Skeletal muscle tissue (tissue), 4 donors: ENCODE measurements around the gene PCBP2. TPM values are rescaled to one million over a fixed set of nuclear protein-coding genes. Genes with fewer than 3 reads are reported as not detected.

ENCODE experiments used
- H3K27ac ChIP-seq: one replicate; pipeline ENCODE4 v1.7.0; 2013; ENCODE audit warnings: mild to moderate bottlenecking, low read depth, low read length, inconsistent platforms
- H3K27me3 ChIP-seq, 3 donors: one replicate each; pipeline ENCODE4 v1.7.0; 2013; ENCODE audit warnings: low read length in 3 of 3; ENCODE audit not compliant: control insufficient read depth in 3 of 3, insufficient read depth in 3 of 3
- H3K36me3 ChIP-seq, 3 donors: one replicate each; pipeline ENCODE4 v1.7.0; 2013; ENCODE audit warnings: low read length in 3 of 3; ENCODE audit not compliant: control insufficient read depth in 3 of 3, insufficient read depth in 3 of 3
- H3K4me1 ChIP-seq, 3 donors: one replicate each; pipeline ENCODE4 v1.7.0; 2013; ENCODE audit warnings: low read length in 3 of 3, mild to moderate bottlenecking in 3 of 3; ENCODE audit not compliant: control insufficient read depth in 3 of 3, insufficient read depth in 3 of 3
- H3K4me3 ChIP-seq, 3 donors: one replicate each; pipeline ENCODE4 v1.7.0; 2013; ENCODE audit warnings: low read length in 3 of 3
- H3K9ac ChIP-seq, 3 donors: one replicate each; pipeline ENCODE4 v1.7.0; 2013; ENCODE audit warnings: low read length in 3 of 3, mild to moderate bottlenecking in 3 of 3, moderate library complexity in 2 of 3, low read depth in 1 of 3
- H3K9me3 ChIP-seq, 3 donors: one replicate each; pipeline ENCODE4 v1.7.0; 2013; ENCODE audit warnings: low read length in 3 of 3; ENCODE audit not compliant: control insufficient read depth in 3 of 3
- total RNA-seq: library from RNA; depleted of rRNA; stranded (reverse); fragments of >200 nt; gene quantifications from one replicate; pipeline ENCODE4 v1.2.3, GENCODE V29; 2014
- donor health status: Osteomylitis.

PCBP2 gene
- total RNA-seq, 1 donor from 2014 or later, result 281 TPM

GRCh38 chr12:53499266-53500141, 47.6 kb downstream of the PCBP2 start, which contains the start of gene MAP3K12:
Gene MAP3K12, minus strand, starts transcription at chr12:53499458. Its CDS starts 12,067 bp downstream, at chr12:53487391.
- Histone ChIP-seq H3K27ac (peak within 1 kb of the TSS; percentile 97), H3K4me1 (peaks cover 37 to 47% (median 41%) of the 10 kb centered on the region in 3 donors), H3K27me3 (no peaks in the 10 kb centered on the region)

GRCh38 chr12:53500142-53500775, 48.4 kb downstream of the PCBP2 start:
- no peaks in the 10 kb centered on the region for H3K9me3 ChIP-seq
- peak overlapping the region; percentile 88 to 99 (median 94) for H3K9ac ChIP-seq
- peak overlapping the region; percentile 97 for H3K27ac ChIP-seq
- H3K36me3 ChIP-seq, result peaks cover 6 to 17% (median 9%) of the 10 kb centered on the region in 3 donors
- H3K4me1 ChIP-seq, result peaks cover 40 to 55% (median 41%) of the 10 kb centered on the region in 3 donors
- H3K27me3 ChIP-seq, result no peaks in the 10 kb centered on the region
- peak overlapping the region; percentile 86 to 96 (median 93) for H3K4me3 ChIP-seq

More at GRCh38 chr12:53499266-53500141, 47.6 kb downstream of the PCBP2 start, which contains the start of gene MAP3K12:
- Histone ChIP-seq H3K4me3 (peak within 1 kb of the TSS; percentile 86 to 96 (median 93)), H3K36me3 (peaks cover 3 to 11% (median 4%) of the 10 kb centered on the region in 3 donors), H3K9ac (peak within 1 kb of the TSS; percentile 88 to 99 (median 94)), H3K9me3 (no peaks in the 10 kb centered on the region)

GRCh38 chr12:53500776-53501614, 49.1 kb downstream of the PCBP2 start, which contains the start of gene TARBP2:
Gene TARBP2, plus strand, starts transcription at chr12:53501283. Its CDS starts 126 bp downstream, at chr12:53501409.
- peak within 1 kb of the TSS; percentile 97 for H3K27ac ChIP-seq
- H3K4me1 ChIP-seq, result peaks cover 38 to 58% (median 39%) of the 10 kb centered on the region in 3 donors
- H3K36me3 ChIP-seq, result peaks cover 10 to 24% (median 15%) of the 10 kb centered on the region in 3 donors
- H3K9ac ChIP-seq, result peak within 1 kb of the TSS; percentile 89 to 99 (median 95)
- H3K27me3 ChIP-seq, result no peaks in the 10 kb centered on the region
- no peaks in the 10 kb centered on the region for H3K9me3 ChIP-seq
- H3K4me3 ChIP-seq, result peak within 1 kb of the TSS; percentile 86 to 96 (median 93)

- Histone ChIP-seq H3K4me1 (peaks cover 34 to 56% (median 36%) of the 10 kb centered on the region in 3 donors), H3K27ac (peak overlapping the region; percentile 97), H3K9me3 (no peaks in the 10 kb centered on the region), H3K36me3 (peaks cover 16 to 31% (median 22%) of the 10 kb centered on the region in 3 donors), H3K4me3 (peak overlapping the region; percentile 86 to 92 (median 88)), H3K27me3 (no peaks in the 10 kb centered on the region), H3K9ac (peak overlapping the region; percentile 87 to 95 (median 89))
Observed at GRCh38 chr12:53501615-53502181, 49.8 kb downstream of the PCBP2 start.

- peak overlapping the region; percentile 86 to 92 (median 88) for H3K4me3 ChIP-seq
- H3K4me1 ChIP-seq, result peaks cover 33 to 55% (median 36%) of the 10 kb centered on the region in 3 donors
- no peaks in the 10 kb centered on the region for H3K9me3 ChIP-seq
- H3K9ac ChIP-seq, result peak overlapping the region in 2 of 3 donors; percentile 89 to 95
- no peaks in the 10 kb centered on the region for H3K27me3 ChIP-seq
- H3K36me3 ChIP-seq, result peaks cover 22 to 37% (median 26%) of the 10 kb centered on the region in 3 donors
- peak overlapping the region; percentile 97 for H3K27ac ChIP-seq
Observed at GRCh38 chr12:53502331-53502730, 50.4 kb downstream of the PCBP2 start.

- Histone ChIP-seq H3K4me1 (peaks cover 31 to 51% (median 36%) of the 10 kb centered on the region in 3 donors), H3K4me3 (no peak overlapping the region), H3K9ac (peak overlapping the region in 1 of 3 donors; percentile 60), H3K36me3 (peaks cover 22 to 38% (median 26%) of the 10 kb centered on the region in 3 donors), H3K9me3 (no peaks in the 10 kb centered on the region), H3K27ac (peak overlapping the region; percentile 15), H3K27me3 (no peaks in the 10 kb centered on the region)
Observed at GRCh38 chr12:53502983-53503728, 51.3 kb downstream of the PCBP2 start.

GRCh38 chr12:53504004-53504920, 52.4 kb downstream of the PCBP2 start:
- peak overlapping the region in 2 of 3 donors; percentile 20 to 50 for H3K9ac ChIP-seq
- no peaks in the 10 kb centered on the region for H3K27me3 ChIP-seq
- no peak overlapping the region for H3K27ac ChIP-seq
- H3K9me3 ChIP-seq, result no peaks in the 10 kb centered on the region
- peaks cover 29 to 49% (median 31%) of the 10 kb centered on the region in 3 donors for H3K4me1 ChIP-seq
- H3K36me3 ChIP-seq, result peaks cover 22 to 38% (median 26%) of the 10 kb centered on the region in 3 donors
- no peak overlapping the region for H3K4me3 ChIP-seq

GRCh38 chr12:53505086-53505485, 53.2 kb downstream of the PCBP2 start:
- H3K9ac ChIP-seq, result peak overlapping the region in 2 of 3 donors; percentile 20 to 50
- H3K4me1 ChIP-seq, result peaks cover 25 to 43% (median 26%) of the 10 kb centered on the region in 3 donors
- H3K4me3 ChIP-seq, result no peak overlapping the region
- H3K36me3 ChIP-seq, result peaks cover 22 to 38% (median 26%) of the 10 kb centered on the region in 3 donors
- no peaks in the 10 kb centered on the region for H3K27me3 ChIP-seq
- peak overlapping the region; percentile 36 for H3K27ac ChIP-seq
- H3K9me3 ChIP-seq, result no peaks in the 10 kb centered on the region
